ENCODE data around the gene CSNK1G1.
"Not testable (repeated sequence)": the region's sequence is repeated elsewhere in the genome, so short reads cannot be mapped to it uniquely, and the experiment has no call there.

CSNK1G1 gene

DNA sequence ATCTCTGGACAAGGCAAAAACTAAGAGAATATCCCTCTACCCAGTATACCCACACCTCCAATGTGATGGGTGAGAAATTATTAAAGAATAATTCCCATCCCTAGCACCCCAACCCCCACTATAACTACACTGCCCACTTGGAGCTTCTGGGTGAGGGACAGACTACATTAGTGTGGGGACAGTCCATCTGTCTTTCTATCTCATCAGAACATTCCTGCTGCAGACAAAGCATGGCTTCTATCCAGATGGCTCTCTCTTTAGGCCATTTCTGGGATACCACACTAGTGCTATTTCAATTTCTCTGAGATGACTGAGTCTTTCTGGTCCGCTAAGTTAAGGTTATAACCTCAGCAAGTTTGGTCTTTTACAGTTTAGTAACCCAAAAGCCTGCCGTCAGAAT lies 6.6 kb downstream of the CSNK1G1 start:
- DNase-seq (ENCODE audit: low read depth) = no peak

DNA sequence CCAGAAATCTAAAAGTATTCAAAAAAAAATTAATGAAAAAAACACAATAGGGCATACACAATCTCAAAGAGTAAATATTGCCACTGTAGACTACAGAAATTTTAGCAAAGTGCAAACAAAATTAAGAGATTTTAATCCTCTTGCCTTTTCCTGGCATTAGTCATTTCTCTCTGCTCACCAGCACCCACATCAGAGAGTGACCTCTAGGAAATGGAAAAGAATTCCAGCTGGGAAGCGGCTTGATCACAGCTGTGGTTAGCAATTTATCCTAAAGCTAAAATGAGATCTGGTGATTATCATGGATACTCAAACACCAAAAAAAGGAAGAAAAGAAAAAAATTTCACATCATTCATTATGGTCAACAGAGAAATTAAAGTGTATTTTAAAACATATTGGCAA lies 7.5 kb downstream of the CSNK1G1 start:
- no peak for DNase-seq (ENCODE audit: low read depth)

DNA sequence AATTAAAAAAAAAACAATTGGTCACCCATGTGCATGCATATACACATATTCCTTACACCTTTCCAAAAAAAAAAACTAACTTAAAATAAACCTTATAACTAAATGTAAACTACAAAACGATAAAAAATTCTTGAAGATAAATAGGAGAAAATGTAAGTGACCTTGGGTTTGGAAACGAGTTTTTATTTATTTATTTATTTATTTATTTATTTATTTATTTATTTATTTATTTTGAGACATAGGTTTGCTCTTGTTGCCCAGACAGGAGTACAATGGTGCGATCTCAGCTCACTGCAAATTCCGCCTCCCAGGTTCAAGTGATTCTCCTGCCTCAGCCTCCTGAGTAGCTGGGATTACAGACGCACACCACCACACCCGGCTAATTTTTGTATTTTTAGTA lies 9.7 kb downstream of the CSNK1G1 start:
- not testable (repeated sequence) for DNase-seq (ENCODE audit: low read depth)

DNA sequence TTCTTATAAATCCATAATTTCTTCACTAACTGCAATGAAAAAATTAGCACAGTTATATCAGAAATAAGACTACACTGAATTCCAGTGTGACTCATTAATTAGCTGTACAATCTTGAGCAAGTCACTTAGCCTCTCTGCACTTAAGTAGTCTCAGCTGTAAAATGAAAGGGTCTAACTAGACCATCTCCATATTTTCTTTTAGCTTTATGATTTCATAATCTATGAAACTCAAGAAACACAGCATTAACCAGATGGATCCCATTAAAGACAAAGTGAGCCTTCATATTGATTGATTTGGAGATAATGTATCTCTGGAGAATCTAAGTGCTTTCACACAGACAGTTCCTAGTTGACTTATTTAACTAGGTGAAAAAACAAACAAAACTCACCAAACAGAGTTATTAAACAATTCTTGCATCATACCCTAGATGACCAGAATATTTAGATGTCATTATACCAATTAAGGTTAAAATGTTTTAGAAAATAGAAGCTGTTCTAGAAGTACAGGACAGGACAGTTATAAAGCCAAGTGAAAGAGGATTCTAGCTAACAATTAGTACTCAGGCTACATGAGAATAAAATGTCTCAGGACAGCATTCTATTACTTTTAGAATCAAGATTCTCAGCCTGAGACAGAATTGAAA lies 11.2 kb downstream of the CSNK1G1 start:
- DNase-seq (ENCODE audit: low read depth) = no peak

DNA sequence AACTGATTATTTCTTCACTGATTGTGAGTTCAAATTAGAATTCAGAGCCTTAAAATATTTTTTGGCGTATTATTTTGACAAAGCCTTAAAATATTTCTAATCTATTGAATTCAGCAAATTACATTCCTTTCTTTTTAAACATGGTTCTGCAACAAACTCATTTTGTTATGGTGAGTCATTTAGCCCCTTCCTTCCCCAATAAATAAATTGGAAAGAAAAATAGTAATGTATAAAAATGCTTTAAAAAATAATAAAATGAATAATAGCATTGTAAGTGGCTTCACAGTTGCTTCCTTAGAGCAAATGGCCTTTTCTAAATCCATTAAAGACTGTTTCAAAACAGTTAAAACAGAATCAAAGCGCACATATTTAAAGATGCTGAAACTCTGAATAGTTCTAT lies 12.1 kb downstream of the CSNK1G1 start:
- no peak for DNase-seq (ENCODE audit: low read depth)

DNA sequence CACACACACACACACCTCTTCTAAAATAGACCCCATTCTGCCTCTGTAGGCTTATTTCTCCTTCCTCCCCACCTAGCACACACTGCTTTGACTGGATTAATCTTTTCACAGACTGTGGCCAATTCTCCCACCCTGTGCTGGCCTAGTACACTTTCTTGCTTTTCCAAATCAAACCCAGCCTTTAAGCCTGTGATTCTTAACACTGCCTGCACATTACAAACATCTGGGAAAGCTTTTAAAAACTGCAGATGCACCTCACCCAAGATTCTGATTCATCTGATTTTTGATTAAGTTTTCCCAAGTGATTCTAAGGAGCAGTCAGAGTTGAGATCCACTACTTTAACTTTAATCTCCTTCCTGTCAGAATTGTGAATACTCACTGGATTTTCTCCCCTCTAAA lies 12.8 kb downstream of the CSNK1G1 start:
- DNase-seq (ENCODE audit: low read depth) = no peak

DNA sequence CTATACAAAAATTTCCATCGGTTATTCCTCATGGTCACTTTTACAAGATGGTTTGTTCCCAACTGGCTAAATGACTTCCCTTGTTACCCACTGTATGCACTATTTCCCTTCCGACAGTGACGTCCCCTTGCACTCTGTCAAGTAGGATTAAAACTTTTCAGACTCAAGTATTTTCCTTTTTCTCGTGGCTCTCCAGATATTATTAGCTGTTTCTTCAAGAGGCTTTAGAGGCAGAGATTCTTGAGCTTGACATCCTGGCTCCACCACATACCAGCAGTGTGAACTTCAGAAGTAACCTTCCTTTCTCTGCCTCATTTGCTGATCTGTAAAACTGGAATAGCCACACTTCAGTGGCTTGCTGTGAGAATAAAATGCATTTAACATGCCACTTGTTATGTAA lies 14.0 kb downstream of the CSNK1G1 start:
- DNase-seq (ENCODE audit: low read depth) = no peak

DNA sequence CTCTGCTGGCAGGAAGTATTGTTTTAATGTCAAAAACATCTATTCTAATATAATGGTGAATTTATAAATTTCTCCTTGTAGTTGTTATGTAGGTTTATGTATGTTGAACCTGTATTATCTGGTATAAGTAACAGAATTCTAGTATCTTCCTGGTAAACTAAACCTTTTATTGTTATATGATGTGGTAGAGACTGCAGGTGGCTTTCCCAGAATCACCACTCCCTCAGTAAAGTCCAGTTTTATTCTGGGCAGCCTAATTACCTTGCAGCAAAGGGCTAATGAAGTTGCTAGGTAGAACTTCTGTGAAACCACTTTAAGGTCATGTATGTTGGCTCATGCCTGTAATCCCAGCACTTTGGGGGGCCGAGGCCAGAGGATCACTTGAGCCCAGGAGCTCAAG lies 15.6 kb downstream of the CSNK1G1 start:
- DNase-seq (ENCODE audit: low read depth) = no peak

DNA sequence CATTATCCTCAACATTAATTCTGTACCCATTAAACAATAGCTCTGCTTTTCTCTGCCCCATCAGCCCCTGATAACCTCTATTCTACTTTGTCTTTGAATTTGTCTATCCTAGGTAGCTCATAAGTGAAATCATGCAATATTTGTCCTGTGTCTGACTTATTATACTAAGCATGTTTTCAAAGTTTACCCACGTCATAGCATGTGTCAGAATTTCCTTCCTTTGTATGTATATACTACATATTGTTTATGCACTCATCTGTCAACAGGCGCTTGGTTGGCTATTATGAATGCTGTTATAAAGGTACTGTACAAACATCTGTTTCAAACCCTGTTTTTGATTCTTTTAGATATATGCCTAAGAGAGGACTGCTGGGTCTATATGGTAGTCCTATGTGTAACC lies 18.2 kb downstream of the CSNK1G1 start:
- DNase-seq (ENCODE audit: low read depth) = no peak

DNA sequence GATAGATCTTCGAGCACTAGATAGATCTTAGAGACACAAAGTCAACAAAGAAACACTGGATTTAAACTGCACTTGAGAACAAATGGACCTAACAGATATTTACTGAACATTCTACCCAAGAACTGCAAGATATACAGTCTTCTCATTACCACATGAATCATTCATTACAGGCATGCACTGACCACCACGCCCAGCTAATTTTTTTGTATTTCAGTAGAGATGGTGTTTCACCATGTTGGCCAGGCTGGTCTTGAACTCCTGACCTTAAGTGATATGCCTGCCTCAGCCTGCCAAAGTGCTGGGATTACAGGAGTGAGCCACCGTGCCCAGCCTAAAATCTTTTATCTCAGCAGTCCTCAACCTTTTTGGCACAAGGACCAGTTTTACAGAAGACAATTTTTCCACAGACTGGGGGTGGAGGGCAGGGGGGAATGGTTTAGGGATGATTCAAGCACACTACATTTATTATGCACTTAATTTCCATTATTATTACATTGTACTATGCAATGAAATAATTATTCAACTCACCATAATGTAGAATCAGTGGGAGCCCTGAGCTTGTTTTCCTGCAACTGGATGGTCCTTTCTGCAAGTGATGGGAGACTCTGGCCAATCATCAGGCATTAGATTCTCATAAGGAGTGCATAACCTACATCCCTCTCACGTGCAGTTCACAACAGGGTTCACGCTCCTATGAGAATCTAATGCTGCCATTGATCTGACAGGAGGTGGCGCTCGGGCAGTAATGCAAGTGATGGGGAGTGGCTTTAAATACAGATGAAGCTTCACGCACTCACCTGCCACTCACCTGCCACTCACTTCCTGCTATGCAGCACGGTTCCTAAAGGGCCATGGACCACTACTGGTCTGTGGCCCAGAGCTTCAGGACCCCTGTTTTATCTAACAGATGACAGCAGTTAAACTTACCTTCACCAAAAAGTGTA lies 21.7 kb downstream of the CSNK1G1 start:
- no peak for DNase-seq (ENCODE audit: low read depth)

DNA sequence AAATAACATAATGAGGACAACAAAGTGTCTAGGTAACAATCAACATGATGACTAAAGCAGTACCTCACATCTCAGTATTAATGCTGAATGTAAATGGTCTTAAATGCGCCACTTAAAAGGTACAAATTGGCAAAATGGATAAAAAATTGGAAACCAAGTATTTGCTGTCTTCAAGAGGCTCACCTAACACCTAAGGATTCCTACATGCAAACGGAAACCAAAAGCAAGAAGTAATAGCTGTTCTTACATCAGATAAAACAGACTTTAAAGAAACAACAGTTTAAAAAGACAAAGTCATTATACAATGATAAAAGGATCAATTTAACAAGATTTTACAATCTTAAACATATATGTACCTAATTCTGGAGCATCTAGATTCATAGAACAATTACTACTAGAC lies 22.5 kb downstream of the CSNK1G1 start:
- no peak for DNase-seq (ENCODE audit: low read depth)

DNA sequence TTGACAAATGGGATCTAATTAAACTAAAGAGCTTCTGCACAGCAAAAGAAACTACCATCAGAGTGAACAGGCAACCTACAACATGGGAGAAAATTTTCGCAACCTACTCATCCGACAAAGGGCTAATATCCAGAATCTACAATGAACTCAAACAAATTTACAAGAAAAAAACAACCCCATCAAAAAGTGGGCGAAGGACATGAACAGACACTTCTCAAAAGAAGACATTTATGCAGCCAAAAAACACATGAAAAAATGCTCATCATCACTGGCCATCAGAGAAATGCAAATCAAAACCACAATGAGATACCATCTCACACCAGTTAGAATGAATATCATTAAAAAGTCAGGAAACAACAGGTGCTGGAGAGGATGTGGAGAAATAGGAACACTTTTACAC lies 24.3 kb downstream of the CSNK1G1 start:
- DNase-seq (ENCODE audit: low read depth) = not testable (repeated sequence)

DNA sequence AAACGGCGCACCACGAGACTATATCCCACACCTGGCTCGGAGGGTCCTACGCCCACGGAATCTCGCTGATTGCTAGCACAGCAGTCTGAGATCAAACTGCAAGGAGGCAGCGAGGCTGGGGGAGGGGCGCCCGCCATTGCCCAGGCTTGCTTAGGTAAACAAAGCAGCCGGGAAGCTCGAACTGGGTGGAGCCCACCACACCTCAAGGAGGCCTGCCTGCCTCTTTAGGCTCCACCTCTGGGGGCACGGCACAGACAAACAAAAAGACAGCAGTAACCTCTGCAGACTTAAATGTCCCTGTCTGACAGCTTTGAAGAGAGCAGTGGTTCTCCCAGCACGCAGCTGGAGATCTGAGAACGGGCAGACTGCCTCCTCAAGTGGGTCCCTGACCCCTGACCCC lies 29.0 kb downstream of the CSNK1G1 start:
- DNase-seq (ENCODE audit: low read depth) = not testable (repeated sequence)

DNA sequence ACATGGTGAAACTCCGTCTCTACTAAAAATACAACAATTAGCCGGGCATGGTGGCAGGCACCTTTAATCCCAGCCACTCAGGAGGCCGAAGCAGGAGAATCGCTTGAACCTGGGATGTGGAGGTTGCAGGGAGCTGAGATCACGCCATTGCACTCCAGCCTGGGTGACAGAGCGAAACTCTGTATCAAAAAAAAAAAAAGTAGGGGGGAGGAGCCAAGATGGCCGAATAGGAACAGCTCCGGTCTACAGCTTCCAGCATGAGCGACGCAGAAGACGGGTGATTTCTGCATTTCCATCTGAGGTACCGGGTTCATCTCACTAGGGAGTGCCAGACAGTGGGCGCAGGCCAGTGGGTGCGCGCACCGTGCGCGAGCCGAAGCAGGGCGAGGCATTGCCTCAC lies 29.5 kb downstream of the CSNK1G1 start:
- DNase-seq (ENCODE audit: low read depth) = not testable (repeated sequence)

DNA sequence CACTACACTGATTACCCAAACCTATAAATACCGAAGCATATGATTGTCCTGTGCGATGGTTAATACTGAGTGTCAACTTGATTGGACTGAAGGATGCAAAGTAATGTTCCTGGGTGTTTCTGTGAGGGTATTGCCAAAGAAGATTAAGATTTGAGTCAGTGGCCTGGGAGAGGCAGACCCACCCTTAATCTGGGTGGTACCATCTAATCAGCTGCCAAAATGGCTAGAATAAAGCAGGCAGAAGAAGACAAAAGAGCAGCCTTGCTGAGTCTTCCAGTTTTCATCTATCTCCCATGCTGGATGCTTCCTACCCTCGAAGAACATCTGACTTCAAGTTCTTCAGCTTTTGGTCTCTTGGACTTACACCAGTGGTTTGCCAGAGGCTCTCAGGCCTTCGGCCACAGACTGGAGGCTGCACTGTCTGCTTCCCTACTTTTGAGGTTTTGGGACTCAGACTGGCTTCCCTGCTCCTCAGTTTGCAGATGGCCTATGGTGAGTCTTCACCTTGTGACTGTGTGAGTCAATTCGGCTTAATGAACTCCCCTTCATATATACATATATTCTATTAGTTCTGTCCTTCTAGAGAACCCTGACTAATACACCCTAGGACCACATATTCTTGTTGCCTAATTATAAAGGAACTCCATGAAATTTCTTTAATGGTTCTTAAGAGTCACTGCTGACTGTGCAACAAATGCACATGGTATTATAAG lies 31.7 kb downstream of the CSNK1G1 start:
- DNase-seq (ENCODE audit: low read depth) = no peak

DNA sequence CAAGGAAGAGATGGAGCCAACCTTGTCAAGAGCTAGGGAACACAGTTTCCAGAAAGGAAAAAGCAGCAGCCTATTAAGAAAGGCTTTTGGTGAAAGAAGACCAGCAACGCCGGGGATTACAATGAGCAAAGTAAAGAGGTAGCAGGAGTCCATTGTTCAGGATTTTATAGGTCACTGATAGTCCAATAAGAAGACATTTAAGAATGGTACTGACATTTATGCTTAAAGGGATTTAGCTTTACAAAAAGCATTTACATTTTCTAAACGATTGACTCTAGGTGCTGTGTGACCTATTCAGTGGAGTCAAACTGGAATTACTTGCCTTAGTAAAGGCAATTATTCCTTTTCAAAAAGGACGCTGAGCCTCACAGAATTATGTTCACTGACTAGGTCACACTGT lies 40.8 kb downstream of the CSNK1G1 start:
- no peak for DNase-seq (ENCODE audit: low read depth)

DNA sequence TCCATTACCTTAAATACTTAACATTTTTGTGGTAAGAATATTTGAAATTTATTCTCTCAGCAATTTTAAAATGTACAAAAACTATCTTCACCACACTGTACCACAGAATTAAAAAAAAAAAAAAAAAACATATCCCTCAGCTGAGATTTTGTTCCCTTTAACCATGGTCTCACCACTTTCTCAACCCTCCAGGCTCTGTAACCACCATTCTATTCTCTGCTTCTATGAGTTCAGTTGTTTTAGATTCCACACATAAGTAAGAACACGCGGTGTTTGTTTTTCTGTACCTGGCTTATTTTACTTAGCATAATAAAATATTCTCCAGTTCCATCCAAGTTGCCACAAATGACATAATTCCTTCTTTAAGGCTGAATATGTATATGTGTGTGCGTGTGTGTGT lies 41.5 kb downstream of the CSNK1G1 start:
- DNase-seq (ENCODE audit: low read depth) = no peak

DNA sequence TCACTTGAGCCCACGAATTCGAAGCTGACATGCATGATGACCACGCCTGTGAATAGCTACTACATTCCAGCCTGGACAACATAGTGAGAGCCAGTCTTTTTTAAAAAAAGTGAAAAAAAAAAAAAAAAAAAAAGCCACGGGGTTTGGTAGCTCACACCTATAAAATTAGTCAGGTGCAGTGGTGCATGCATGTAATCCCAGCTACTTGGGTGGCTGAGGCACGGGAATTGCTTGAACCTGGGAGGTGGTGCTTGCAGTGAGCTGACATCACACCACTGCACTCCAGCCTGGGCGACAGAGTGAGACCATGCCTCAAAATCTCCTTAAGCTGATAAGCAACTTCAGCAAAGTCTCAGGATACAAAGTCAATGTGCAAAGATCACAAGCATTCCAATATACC lies 44.4 kb downstream of the CSNK1G1 start:
- no peak for DNase-seq (ENCODE audit: low read depth)

DNA sequence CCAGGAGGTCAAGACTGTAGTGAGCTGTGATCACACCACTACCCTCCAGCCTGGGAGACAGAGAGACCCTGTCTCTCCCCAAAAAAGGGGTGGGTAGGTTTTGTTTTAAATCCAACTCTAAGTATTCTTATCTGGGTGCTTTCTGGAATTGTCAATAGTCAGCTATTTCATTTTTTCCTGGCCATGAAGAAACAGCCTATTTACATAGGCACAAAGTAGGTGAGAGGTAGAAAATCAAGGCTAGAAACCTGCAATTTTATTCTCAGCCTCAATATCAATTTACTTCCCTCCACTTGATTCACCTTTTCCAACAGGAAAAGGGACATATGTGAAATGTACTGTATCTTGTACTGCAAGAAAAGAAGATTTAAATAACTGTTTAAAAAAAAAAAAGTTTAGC lies 45.9 kb downstream of the CSNK1G1 start:
- DNase-seq (ENCODE audit: low read depth) = no peak

DNA sequence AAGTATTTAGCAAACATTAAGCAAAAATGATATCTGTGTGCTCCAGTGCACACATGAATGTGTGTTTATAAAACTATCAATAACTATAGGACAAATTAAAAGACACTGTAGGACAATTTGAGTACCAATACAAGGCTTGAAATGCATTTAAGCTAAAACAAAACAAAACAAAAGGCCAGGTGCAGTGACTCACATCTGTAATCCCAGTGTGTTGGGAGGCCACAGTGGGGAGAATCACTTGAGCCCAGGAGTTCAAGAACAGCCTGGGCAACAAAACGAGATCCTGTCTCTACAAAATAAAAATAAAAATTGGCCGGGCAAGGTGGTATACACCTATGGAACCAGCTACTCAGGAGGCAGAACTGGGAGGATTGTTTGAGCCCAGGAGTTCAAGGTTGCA lies 50.7 kb downstream of the CSNK1G1 start:
- no peak for DNase-seq (ENCODE audit: low read depth)

DNA sequence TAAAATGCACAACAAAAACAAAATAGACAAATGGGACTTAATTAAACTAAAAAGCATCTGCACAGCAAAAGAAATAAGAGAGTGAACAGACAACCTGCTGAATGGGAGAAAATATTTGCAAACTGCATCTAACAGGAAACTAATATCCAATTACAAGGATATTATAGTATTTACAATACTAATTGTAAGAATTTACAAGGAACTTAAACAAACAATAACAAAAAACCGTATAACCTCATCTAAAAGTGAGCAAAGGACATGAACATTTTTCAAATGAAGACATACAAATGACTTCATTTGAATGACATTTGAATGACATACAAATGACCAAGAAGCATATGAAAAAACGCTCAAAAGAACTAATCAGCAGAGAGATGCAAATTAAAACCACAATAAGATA lies 66.4 kb downstream of the CSNK1G1 start:
- DNase-seq (ENCODE audit: low read depth) = no peak

DNA sequence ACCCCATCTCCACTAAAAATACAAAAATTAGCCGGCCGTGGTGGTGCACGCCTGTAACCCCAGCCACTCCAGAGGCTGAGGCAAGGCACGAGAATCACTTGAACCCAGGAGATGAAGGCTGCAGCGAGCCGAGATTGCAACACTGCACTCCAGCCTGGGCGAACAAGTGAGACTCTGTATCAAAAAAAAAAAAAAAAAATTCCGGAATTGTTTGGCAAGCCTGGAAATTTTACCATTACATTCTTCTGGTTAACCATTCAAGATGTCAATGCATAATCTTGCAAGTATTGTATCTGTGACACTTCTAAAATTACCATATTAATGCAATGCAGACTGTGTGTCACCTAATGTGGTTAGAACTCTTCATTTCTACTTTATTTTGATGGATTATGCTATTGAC lies 67.0 kb downstream of the CSNK1G1 start:
- no peak for DNase-seq (ENCODE audit: low read depth)

DNA sequence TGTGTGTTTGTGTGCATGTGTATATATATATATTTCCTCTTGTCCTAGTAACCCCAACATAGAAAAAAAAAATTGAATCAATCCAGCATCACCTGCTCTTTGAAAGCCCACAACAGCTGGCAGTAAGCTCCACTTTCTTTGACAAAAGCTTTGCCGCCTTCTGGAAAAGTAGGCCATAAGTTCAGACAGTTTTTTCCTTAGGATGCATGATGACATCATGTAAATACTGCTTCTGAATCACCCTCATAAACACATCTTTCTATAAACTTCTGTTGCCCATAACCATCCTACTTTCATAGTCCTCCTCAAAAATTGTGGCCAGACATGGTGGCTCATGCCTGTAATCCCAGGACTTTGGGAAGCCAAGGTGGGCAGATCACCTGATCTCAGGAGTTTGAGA lies 67.4 kb downstream of the CSNK1G1 start:
- no peak for DNase-seq (ENCODE audit: low read depth)
